Omental fat pad (tissue), 4 donors: ENCODE results near the gene ANKAR. TPM values are rescaled to one million over a fixed set of nuclear protein-coding genes. Genes with fewer than 3 reads are reported as not detected.
"Not testable (repeated sequence)": the region's sequence is repeated elsewhere in the genome, so short reads cannot be mapped to it uniquely, and the experiment has no call there.

Source experiments
- ATAC-seq: fragments of 150-250 bp; one replicate; pipeline ENCODE4 v1.9.1; 2016; ENCODE audit warnings: mild to moderate bottlenecking, moderate library complexity; ENCODE audit not compliant: low FRiP score
- DNase-seq: peaks from one replicate; pipeline ENCODE4 v3.0.0-alpha.2; 2019; ENCODE audit warnings: low spot score
- total RNA-seq, 4 donors: library from RNA; depleted of rRNA; stranded (reverse); fragments of >200 nt; gene quantifications; one replicate each; pipeline ENCODE4 v1.1.0, GENCODE V29; 2016
- TF ChIP-seq, protein P1 (sequence below), 3 donors: fragments of 450-650 bp; IDR thresholded peaks; one replicate each; pipeline ENCODE4 v1.5.1; 2016 to 2017; ENCODE audit warnings: antibody characterized with exemption in 3 of 3, mild to moderate bottlenecking in 3 of 3, moderate library complexity in 2 of 3

ANKAR gene
- total RNA-seq, 4 donors from 2014 or later: 7.3 to 19.4 (median 10.8) TPM

DNA sequence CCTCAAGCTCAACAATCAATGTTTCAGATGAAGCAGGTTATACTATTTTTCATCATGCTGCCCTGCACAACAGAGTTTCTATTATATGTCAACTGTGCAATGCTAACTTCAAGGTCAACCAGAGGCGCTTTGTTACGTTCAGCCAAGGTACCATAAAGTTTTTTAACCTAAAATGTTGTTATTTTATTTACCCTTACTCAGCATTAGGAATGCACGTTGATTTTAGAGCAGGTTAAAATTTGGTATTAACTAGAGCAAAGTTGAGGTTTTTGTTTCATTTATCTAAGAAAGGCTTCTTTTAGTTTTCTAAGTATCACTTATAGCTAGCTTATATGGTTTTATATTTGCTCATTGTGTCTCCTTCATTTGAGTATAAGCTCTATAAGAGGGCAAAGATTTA, 21.8 kb downstream of the ANKAR start:
- DNase-seq (no peak), ATAC-seq (no peak)
- TF ChIP-seq, protein P1, sequence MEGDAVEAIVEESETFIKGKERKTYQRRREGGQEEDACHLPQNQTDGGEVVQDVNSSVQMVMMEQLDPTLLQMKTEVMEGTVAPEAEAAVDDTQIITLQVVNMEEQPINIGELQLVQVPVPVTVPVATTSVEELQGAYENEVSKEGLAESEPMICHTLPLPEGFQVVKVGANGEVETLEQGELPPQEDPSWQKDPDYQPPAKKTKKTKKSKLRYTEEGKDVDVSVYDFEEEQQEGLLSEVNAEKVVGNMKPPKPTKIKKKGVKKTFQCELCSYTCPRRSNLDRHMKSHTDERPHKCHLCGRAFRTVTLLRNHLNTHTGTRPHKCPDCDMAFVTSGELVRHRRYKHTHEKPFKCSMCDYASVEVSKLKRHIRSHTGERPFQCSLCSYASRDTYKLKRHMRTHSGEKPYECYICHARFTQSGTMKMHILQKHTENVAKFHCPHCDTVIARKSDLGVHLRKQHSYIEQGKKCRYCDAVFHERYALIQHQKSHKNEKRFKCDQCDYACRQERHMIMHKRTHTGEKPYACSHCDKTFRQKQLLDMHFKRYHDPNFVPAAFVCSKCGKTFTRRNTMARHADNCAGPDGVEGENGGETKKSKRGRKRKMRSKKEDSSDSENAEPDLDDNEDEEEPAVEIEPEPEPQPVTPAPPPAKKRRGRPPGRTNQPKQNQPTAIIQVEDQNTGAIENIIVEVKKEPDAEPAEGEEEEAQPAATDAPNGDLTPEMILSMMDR (IDR thresholded peaks at IDR 0.05): no peak

DNA sequence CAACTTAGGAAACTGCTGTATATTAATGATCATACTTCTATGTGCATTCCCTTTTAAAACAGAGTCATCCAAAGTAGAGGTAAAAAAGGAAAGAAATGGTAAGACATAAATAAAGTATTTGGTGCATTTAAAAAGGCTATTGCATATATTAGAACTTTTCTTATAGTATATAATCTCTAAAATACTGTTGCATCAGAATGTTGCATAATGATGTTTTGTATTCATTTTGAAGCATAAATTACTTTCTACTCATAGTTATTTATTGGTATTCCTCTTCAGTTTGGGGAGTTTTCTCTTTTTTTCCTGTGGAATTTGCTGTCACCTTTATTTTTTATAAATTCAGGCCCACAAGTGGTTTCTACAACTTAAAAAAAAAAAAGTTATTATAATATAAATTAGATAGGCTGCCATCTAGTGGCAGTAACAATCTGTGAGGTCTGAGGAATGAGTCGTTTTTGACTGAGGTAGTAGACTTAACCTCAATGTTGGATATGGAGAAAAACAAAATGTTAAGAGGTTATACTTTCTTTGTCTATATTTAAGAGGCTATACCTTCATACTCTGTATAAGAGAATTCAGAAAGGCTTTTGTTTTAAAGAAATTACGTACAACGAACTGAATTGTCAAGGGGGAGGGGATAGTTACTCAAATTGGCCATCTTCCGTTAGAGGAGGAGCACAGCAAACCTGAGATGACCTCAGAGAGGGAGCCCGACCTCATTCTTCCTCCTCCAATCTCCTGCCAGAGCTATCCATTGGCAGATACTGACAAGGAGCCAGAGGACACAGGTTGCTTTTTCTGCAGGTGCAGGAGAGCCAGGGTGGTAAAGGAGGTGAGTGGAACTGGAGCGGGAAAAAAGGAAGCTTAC, 23.8 kb downstream of the ANKAR start:
- ATAC-seq (peak; percentile 75), DNase-seq (no peak)
- TF ChIP-seq, protein P1 (IDR thresholded peaks at IDR 0.05): no peak

DNA sequence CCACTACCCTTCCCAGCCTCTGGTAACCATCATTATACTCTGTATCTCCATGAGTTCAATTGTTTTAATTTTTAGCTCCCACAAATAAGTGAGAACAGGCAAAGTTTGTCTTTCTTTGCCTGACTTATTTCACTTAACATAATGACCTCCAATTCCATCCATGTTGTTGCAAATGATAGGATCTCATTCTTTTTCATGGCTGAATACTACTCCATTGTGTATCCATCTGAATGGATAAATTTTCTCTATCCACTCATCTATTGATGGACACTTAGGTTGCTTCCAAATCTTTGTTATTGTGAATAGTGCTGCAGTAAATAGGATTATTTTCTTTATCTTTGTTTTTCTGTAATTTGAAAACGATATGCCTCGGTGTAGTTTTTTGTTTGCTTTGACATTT, 26.2 kb downstream of the ANKAR start:
- TF ChIP-seq, protein P1 (IDR thresholded peaks at IDR 0.05): no peak
- DNase-seq (no peak), ATAC-seq (no peak)

DNA sequence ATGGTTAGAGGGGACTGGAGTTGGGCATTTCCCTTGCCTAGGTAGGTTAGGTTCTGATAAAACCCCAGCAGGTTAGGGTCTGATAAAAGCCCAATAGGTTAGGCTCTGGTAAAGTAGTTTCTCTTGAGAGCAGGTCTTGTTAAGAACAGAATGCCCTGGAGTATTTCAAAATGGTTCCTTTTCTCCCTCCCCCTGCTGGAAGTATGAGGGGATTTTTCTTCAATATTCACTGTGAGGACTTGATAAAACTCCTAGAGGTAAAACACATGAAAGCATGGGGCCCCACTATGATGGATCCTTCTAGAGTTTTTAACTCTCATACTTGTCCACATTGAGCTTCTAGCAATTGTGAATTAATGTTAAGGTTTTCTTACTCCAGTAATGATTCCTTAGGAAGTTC, 27.6 kb downstream of the ANKAR start:
- no peak for ATAC-seq
- DNase-seq: no peak
- TF ChIP-seq, protein P1 (IDR thresholded peaks at IDR 0.05): no peak

DNA sequence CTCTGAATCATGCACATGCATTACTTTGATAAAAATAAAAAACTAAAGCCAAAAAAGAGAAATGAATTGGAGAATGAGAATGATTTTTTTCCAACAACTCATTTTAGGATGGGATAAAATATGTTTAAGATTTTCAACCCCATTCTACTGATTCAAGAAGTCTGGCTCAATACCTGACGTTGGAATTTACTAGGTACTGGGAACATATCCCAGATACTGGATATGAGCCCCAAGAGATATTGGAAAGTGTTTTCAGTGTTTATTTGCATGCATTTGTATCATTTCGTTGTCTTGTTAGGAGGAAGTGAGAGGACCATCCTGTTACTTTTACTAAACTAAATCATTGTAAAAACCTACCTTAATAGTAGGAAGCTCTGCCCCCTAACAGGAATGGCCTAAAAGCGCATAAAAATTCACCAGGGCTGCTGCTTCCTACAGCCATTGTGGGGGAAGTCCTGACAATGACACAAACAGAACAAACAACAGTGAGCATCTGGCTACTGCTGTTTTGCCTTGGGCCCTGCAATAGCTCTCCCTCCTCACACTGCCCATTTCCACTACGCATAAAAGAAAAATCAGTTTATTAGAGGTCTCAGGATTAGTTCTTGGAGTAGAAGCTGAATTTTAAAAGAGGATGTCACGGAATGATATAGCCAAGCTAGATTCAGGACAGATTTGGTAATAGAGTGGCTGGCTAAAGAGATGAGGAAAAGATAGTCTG, 35.2 kb downstream of the ANKAR start:
- ATAC-seq (no peak), DNase-seq (no peak)
- TF ChIP-seq, protein P1 (IDR thresholded peaks at IDR 0.05): no peak

DNA sequence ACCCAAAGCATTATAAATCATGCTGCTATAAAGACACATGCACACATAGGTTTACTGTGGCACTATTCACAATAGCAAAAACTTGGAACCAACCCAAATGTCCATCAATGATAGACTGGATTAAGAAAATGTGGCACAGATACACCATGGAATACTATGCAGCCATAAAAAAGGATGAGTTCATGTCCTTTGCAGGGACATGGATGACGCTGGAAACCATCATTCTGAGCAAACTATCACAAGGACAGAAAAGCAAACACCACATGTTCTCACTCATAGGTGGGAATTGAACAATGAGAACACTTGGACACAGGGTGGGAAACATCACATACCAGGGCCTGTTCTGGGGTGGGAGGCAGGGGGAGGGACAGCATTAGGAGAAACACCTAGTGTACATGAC, 43.1 kb downstream of the ANKAR start:
- ATAC-seq, DNase-seq: not testable (repeated sequence)

DNA sequence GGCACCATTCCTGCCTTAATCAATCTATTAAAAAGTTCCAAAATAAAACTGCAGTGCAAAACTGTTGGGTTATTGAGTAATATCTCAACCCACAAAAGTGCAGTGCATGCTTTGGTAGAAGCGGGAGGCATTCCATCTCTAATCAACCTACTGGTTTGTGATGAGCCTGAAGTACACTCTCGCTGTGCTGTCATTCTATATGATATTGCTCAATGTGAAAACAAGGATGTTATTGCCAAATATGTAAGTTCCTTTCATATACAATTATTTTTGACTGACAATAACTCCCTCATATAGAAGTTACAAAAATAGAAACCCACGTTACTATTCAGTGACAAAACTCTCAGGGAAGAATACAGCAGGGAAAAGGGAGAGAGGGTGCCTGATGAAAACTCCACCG, 45.1 kb downstream of the ANKAR start:
- TF ChIP-seq, protein P1 (IDR thresholded peaks at IDR 0.05): no peak
- ATAC-seq (no peak), DNase-seq (no peak)
